Iris pigment epithelial cell (primary cell): ENCODE measurements around the gene ASCC2.
A peak's percentile ranks its signal among the peaks of the same experiment; 100 is the strongest.
"Not testable (repeated sequence)": the region's sequence is repeated elsewhere in the genome, so short reads cannot be mapped to it uniquely, and the experiment has no call there.

Experiments used
- DNase-seq: peaks from one replicate; pipeline ENCODE4 v3.0.0-alpha.2; 2011; ENCODE audit warnings: low read depth

ASCC2 gene

DNA sequence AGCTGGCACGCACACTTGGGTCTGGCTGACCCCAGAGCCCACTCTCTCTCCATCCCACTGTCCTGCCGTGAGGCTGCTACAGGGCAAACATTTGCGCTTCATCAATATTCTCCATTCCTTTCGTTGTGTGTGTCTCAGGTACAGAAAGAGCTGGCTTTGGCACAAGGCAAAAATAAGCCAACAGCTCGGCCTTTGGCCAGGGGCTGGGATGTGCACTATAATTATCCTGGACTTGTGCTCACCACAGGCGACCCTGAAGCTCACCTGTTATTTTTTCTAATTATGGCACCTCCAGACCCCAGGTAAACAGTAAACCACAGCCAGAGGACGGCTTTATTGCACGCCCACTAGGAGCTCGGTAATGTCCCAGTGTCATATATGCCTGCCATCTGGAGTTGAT is 82.2 kb downstream of the ASCC2 start:
- DNase-seq: no peak

DNA sequence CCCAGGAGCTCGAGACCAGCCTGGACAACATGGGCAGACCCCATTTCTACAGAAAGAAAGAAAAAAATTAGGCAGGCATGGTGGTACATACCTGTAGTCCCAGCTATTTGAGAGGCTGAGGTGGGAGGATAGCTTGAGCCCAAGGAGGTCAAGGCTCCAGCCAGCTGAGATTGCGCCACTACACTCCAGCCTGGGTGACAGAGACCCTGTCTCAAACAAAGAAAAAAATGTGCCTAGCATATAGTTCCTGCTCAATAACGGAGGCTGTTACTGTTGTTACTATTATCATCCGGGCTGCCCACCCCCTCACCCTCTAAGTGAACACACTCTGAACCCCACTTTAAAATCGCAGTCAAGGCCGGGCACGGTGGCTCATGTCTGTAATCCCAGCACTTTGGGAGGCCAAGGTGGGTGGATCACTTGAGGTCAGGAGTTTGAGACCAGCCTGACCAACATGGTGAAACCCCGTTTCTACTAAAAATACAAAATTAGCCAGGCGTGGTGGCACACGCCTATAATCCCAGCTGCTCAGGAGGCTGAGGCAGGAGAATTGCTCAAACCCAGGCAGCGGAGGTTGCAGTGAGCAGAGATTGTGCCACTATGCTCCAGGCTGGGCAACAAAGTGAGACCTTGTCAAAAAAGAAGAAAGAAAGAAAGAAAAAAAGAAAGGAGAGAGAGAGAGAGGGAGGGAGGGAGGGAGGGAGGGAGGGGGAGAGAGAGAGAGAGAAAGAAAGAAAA is 83.2 kb downstream of the ASCC2 start:
- DNase-seq: not testable (repeated sequence)

DNA sequence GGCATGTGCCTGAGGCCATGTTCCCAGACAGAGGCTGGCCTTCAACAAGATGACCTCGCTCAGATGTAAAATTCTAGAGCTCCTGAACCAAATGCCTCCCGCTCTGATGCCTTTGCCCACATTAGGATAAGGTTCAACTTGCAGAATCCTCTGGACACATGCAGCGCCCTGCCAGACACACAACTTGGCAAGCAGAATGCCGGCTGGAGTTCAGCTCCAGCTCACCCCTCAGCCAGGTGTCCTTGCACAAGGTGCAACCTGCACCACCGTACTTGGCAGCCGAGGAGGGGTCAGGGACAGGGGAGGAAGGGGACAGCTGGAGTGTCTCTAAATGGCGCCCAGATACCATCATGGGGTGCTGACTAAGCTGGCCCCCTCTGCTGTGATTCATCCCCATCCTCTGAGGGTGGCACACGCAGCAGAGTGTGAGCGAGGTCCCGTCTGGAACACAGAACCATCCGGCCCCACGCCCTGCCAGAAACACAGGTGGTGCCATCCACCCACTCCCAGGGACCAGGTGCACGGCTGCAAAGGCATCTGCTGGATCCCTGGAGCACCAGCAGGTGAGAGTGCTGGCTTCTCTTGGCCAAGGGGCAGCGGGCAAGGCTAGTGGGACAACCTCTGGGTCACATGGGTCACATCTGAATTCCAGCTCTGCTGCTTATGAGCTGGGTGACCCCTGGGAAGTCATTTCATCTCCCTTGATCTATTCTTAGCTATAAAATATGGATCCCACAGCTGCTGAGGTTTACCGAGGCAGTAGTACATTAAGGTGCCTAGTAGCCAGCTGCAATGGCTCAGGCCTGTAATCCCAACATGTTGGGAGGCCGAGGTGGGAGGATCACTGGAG is 84.0 kb downstream of the ASCC2 start:
- no peak for DNase-seq

DNA sequence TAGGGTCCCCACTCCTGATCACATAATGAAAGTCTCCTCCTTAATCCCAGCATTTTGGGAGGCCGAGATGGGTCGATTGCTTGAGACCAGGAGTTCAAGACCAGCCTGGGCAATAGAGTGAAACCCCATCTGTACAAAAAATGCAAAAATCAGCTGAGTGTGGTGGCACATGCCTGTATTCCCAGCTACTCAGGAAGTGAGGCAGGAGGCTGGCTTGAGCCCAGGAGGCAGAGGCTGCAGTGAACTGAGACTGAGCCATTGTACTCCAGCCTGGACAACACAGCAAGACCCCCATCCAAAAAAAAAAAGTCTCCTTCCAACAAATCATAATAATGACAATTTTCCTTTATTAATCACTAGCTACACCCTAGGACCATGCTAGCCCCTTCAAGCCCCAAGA is 86.4 kb downstream of the ASCC2 start:
- DNase-seq: no peak

DNA sequence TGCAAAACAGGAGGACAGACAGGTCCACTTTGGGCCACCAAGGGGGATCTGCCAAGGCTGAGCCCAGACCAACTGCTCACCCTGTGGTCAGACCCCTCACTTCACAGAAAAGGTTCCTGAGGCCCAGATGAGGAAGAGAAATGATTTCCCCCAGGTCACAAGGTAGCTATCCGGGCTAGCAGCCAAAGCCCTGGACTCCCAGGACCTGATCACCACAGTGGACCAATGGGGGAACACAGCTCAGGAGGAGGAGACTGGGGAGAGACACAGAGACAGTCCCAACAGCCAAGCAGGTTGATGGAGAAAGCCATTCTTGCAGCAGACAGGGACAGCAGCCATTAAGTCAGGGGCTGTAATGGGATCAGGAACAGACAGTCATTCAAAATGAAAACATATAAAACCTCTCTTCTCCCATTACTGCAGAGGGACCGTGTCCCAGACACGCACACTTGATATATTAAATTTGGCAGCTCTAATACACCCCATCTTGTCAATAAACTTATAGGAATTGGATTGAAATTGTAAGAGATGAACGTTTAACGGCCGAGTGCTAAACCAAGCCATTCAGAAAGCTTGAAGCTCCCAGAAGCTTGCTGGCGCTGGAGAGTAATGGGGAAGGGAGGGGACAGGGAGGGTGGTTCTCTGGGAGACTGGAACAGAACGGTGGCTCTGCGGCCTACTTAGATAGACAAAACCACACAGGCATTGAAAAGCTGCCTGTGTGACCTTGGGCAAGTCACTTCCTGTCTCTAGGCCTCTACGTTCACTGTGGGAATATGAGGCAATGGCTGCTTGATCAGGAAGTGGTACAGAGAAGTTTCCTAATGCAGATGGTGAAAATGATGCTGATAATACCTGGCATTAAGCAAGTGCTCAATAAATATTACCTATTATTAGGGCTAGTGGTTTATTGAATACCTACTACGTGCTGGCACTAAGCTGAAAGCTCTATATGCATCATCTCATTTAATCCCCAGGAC is 87.2 kb downstream of the ASCC2 start:
- DNase-seq: peak; percentile 82

DNA sequence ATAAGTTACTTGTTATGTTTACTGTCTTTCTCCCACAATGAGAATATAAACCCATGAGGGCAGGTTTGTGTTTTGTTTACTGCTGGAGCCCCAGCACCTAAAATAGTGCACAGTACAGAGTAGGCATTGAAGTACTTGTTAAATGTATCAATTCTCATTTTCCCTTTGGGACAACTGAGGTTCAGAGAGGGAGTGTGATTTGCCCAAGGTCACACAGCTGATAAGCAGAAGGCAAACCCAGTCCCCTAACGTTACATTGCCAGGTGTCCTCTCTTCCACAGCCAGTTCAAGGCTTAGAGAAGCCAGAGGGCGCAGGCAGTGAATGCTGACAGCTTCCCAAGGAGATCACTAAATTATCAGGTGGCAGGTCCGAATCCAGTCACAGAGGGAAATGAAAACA is 88.0 kb downstream of the ASCC2 start:
- DNase-seq: no peak

DNA sequence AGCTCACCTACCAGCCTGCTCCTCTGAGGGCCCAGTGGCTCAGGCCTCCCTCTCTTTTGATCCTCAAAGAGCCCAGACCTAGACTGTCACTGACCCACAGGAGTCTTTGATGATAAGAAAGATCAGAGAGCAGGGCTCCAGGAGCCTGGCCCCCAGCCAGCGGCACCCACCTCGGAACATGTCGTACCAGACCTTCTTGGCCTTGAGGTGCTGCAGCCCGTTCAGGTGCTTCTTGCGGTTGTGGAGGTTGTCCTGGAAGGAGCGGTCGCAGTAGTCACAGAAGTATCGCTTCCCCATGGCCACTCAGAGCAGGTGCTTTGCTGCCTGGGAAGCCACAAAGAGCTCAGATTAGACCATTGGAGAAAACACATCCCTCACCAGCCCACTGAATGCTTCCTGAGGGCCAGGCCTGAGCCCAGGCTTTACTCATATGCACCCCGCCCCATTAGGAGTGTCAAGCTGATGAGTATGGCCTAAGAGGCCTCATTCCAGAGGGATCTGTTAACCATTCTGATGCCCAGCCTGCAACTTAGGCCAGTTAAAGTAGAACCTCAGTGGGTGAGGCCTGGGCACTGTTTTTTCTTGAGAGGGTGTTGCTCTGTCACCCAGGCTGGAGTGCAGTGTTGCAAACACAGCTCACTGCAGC is 89.7 kb downstream of the ASCC2 start:
- peak; percentile 10 for DNase-seq

DNA sequence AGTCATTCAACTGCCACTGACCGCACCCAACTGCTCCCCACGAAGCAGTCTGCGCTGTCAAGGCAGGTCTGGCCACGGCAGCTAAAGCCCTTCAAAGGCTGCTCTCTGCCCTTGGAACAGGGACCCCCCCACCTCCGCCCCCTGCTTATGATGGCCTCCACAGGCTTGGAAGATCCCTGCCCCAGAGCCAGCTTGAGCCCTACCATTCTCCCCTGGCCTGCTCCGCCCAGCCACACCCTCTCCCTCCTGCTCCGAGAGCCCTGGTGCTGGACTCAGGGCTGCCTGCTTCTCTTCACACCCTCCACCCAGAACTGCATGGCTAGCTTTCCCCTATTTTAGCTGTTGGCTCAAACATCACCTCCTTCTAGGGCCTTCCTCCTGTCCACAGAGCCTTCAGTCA is 90.2 kb downstream of the ASCC2 start:
- no peak for DNase-seq

DNA sequence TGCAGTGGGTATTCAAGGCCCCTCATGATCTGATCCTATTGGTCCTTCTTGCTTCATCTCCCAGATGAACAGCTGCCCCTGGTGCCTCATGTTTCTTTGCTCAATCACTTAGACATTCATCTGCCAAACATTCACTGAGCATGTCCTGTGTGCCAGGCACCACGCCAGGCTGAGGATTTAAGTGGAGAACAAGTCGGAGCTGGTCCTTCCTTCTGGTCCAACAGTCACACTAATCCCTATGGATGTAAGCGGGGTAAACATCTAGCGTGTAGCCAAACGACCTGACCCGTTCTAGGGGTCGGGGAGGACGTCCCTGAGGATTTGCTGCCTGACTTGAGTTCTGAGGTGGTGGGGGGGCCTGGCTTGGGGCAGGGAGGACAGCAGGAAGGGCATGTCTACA is 93.2 kb downstream of the ASCC2 start:
- peak; percentile 87 for DNase-seq

DNA sequence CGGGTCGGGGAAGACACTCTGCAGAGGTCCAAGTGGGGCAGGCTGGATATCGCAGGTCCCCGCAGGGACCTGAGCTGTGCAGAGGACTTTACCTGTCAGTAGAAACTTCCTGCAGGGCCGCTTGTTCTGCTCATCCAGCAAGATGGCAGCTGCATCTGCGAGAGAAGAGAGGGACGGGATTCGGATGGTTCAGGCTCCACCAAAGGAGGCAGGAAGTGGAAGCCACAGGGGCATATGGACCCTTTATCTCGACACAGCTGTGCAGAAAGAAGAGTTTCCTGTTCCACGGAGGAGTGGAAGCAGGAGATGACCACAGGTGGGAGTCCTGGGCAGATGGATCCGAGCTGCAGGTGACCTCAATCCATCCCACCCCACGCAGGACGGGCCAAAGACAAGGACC is 95.7 kb downstream of the ASCC2 start:
- no peak for DNase-seq

DNA sequence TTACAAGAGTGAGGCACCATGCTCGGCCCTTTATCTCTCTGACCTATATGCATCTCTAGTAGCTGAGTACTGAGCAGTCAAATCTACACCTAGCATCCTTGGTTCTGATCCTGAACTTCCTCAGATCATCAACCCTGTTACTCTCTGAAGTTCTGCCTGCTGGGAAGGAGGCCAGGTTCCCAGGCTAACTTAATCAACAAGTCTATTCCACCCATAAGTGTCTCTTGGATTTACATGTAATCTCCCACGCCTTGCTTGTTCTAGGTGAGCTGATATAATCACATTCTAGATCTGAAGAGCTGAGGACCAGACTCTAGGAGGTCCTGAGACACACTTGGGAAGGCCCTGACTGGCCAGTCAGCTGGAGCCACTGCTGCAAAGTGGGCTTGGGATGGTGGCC is 96.1 kb downstream of the ASCC2 start:
- no peak for DNase-seq

DNA sequence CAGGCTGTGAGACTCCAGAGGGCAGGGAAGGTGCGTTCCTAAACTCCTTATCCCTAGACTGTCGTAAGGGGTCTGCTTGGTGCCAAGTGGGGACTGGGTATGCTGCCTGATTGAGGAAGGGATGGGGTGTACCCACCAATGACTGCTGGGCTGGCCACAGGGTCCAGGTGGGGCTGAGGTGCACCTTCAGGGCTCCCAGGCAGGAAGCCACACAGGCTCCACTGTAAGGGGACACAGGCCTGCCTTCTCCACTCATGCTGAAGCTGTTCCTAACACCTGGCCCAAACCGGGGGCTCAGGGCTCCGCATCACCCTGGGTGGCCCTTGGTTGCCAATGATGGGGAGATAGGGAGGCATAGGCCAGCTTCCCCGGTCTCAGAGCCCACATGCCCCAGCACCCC is 97.9 kb downstream of the ASCC2 start:
- DNase-seq: no peak

DNA sequence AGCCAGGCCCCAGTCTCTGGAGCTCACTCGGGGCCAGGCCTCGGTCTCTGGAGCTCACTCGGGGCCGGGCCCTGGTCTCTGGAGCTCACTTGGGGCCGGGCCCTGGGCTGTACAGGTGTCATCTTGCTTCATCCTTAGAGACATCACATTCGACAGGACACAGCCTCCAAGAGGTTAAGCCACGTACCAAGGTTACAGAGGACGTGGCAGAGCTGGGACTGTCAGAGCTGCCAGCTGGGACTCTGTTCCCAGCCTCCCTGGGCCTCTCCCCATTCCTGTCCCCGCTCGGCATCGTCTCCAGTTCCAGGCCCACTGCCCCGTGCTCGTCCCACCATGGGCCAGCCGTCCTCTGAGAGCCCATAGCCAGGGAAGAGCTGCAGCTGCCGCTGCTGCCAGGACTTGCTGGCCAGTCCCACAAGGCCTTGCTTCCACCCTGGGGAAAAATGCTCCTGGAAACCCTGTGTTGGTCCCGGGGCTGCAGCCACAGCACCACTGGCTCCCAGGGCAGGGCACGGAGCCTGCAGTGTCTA is 98.7 kb downstream of the ASCC2 start:
- no peak for DNase-seq
